Measurements from ENCODE around the gene TRIM2. TPM values are rescaled to one million over a fixed set of nuclear protein-coding genes. Genes with fewer than 3 reads are reported as not detected.

TRIM2 gene
- total and polyA plus RNA-seq, 8 donors = 11.0 to 39.2 (median 21.4) TPM

- TF ChIP-seq, protein P1, sequence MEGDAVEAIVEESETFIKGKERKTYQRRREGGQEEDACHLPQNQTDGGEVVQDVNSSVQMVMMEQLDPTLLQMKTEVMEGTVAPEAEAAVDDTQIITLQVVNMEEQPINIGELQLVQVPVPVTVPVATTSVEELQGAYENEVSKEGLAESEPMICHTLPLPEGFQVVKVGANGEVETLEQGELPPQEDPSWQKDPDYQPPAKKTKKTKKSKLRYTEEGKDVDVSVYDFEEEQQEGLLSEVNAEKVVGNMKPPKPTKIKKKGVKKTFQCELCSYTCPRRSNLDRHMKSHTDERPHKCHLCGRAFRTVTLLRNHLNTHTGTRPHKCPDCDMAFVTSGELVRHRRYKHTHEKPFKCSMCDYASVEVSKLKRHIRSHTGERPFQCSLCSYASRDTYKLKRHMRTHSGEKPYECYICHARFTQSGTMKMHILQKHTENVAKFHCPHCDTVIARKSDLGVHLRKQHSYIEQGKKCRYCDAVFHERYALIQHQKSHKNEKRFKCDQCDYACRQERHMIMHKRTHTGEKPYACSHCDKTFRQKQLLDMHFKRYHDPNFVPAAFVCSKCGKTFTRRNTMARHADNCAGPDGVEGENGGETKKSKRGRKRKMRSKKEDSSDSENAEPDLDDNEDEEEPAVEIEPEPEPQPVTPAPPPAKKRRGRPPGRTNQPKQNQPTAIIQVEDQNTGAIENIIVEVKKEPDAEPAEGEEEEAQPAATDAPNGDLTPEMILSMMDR (IDR thresholded peaks at IDR 0.05) = no peak
- no peaks in the 10 kb centered on the region for H3K9me3 ChIP-seq
- intact Hi-C loops (cut with DNase I) = no loop called here
- H3K27ac ChIP-seq = no peak overlapping the region
- no peak overlapping the region for H3K4me3 ChIP-seq
- no peaks in the 10 kb centered on the region for H3K27me3 ChIP-seq
- 62 to 71% methylated on average over 5 of the region's 5 CpGs for WGBS, 2 donors
- peaks cover 10 to 18% (median 14%) of the 10 kb centered on the region in 3 donors for H3K4me1 ChIP-seq
- no peaks in the 10 kb centered on the region for H3K36me3 ChIP-seq
- DNase-seq = no peak
- FAIRE-seq = no peak
- no peak for ATAC-seq
Measured at GRCh38 chr4:153220682-153221395, 16.6 kb downstream of the TRIM2 start.

- 52 to 69% methylated on average over 30 of the region's 30 CpGs for WGBS, 2 donors
- H3K9me3 ChIP-seq = no peaks in the 10 kb centered on the region
- no peak for FAIRE-seq
- H3K27ac ChIP-seq = peak overlapping the region; percentile 61 to 85 (median 78)
- peak overlapping the region; percentile 16 to 56 (median 37) for H3K4me3 ChIP-seq
- DNase-seq = peak in 2 of 6 donors; percentile 20 to 25
- peaks cover 10 to 18% (median 14%) of the 10 kb centered on the region in 3 donors for H3K4me1 ChIP-seq
- no peaks in the 10 kb centered on the region for H3K27me3 ChIP-seq
- intact Hi-C loops (cut with DNase I) = no loop called here
- peak in 3 of 4 donors; percentile 33 to 70 (median 48) for ATAC-seq
- TF ChIP-seq, protein P1 (IDR thresholded peaks at IDR 0.05) = no peak
- no peaks in the 10 kb centered on the region for H3K36me3 ChIP-seq
Measured at GRCh38 chr4:153221783-153222706, 17.8 kb downstream of the TRIM2 start.

- H3K27me3 ChIP-seq = no peaks in the 10 kb centered on the region
- H3K4me3 ChIP-seq = peak overlapping the region; percentile 16 to 56 (median 37)
- H3K27ac ChIP-seq = peak overlapping the region; percentile 61 to 85 (median 78)
- TF ChIP-seq, protein P1 (IDR thresholded peaks at IDR 0.05) = no peak
- peak in 5 of 6 donors; percentile 29 to 78 (median 46) for DNase-seq
- no peak for FAIRE-seq
- peaks cover 10 to 18% (median 14%) of the 10 kb centered on the region in 3 donors for H3K4me1 ChIP-seq
- peak; percentile 57 to 82 (median 79) for ATAC-seq
- H3K9me3 ChIP-seq = no peaks in the 10 kb centered on the region
- H3K36me3 ChIP-seq = no peaks in the 10 kb centered on the region
- intact Hi-C loops (cut with DNase I) = no loop called here
- 18 to 55% methylated on average over 54 to 61 of the region's 61 CpGs for WGBS, 2 donors
Measured at GRCh38 chr4:153222707-153223426, 18.6 kb downstream of the TRIM2 start.

DNA sequence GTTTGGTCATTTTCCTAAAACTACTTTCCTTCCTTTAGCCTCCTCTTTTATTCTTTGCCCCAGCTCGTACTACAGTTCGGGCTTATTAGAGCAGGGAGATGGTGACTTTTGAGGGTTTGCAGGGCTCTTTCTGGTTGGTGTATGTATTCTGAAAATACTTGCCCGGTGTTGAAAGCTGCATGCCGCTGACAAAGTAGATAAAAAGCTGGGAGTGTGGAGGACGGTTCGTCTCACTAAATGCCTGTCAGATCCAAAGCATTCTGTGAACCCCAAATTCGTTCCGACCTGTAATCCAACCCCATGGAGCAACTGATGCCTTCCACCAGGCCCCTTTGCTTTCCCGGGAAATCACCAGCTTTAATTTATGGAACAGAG lies 19.2 kb downstream of the TRIM2 start:
- H3K27me3 ChIP-seq = no peaks in the 10 kb centered on the region
- H3K27ac ChIP-seq = peak overlapping the region; percentile 61 to 85 (median 78)
- TF ChIP-seq, protein P1 (IDR thresholded peaks at IDR 0.05) = no peak
- no peaks in the 10 kb centered on the region for H3K36me3 ChIP-seq
- DNase-seq (no peak), ATAC-seq (peak in 3 of 4 donors; percentile 6 to 17 (median 11)), FAIRE-seq (no peak)
- peak overlapping the region in 3 of 4 donors; percentile 16 to 56 (median 38) for H3K4me3 ChIP-seq
- intact Hi-C loops (cut with DNase I) = no loop called here
- no peaks in the 10 kb centered on the region for H3K9me3 ChIP-seq
- whole genome bisulfite sequencing, 2 donors = 32 to 66% methylated on average over 9 of the region's 9 CpGs
- peaks cover 10 to 18% (median 14%) of the 10 kb centered on the region in 3 donors for H3K4me1 ChIP-seq
